Neural cell (in vitro differentiated cells): ENCODE results near the gene SLC16A13.

Experiments
- CTCF ChIP-seq: fragments of 450-650 bp; IDR thresholded peaks from 2 replicates; pipeline ENCODE4 v1.5.1; 2014; ENCODE audit warnings: antibody characterized with exemption, mild to moderate bottlenecking, moderate library complexity; ENCODE audit not compliant: poor library complexity, severe bottlenecking
- EP300 ChIP-seq: fragments of 450-650 bp; conservative IDR thresholded peaks from 2 replicates; pipeline ENCODE4 v1.6.1; 2014; ENCODE audit warnings: antibody characterized with exemption, mild to moderate bottlenecking, moderate library complexity; ENCODE audit not compliant: poor library complexity, severe bottlenecking
- EZH2 ChIP-seq: fragments of 200-600, 300-800 bp; shearing (Covaris generic), sonication (generic); IDR thresholded peaks from 2 replicates; pipeline ENCODE4 v1.6.1; 2014; ENCODE audit warnings: antibody characterized with exemption, low read length, borderline replicate concordance, mild to moderate bottlenecking; ENCODE audit not compliant: insufficient read depth, poor library complexity, severe bottlenecking
- MXI1 ChIP-seq: fragments of 450-650 bp; conservative IDR thresholded peaks from 2 replicates; pipeline ENCODE4 v1.6.1; 2014; ENCODE audit warnings: antibody characterized with exemption, mild to moderate bottlenecking; ENCODE audit not compliant: poor library complexity, severe bottlenecking
- POLR2AphosphoS5 ChIP-seq: IDR thresholded peaks from 2 replicates; pipeline ENCODE4 v1.6.1; 2012
- REST ChIP-seq: IDR thresholded peaks from 2 replicates; pipeline ENCODE4 v1.6.1; 2012; ENCODE audit warnings: borderline replicate concordance
- TAF1 ChIP-seq: IDR thresholded peaks from 2 replicates; pipeline ENCODE4 v1.6.1; 2012; ENCODE audit warnings: low read depth

GRCh38 chr17:7068268-7068667, 32.5 kb downstream of the SLC16A13 start:
- no peak for TF ChIP-seq CTCF
- no peak for TF ChIP-seq POLR2AphosphoS5
- no peak for TF ChIP-seq EP300
- no peak for TF ChIP-seq EZH2
- no peak for TF ChIP-seq REST
- TF ChIP-seq MXI1 = no peak
- TF ChIP-seq TAF1 = no peak
